Measurements from ENCODE around the gene RHOB.
A peak's percentile ranks its signal among the peaks of the same experiment; 100 is the strongest.

The RHOB gene

DNA sequence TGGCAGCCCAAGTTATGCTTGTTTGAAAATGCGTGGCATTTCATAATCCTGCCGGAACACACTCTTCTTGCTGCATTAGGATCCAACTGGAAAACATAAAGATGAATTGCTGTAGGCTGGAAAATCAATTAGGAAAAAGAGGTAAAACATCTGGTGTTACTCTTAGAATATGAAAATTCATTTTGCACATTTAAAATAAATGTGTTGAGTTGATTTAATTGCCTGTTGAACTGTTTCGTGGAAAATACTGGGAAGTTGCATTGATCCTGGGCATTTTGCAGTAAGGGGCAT is 4.1 kb downstream of the RHOB start:
- H3K27ac ChIP-seq = peak overlapping the region; percentile 68
- H3K4me3 ChIP-seq (ENCODE audit: low read depth, low read length) = no peak overlapping the region
- no peak for DNase-seq
- no peaks in the 10 kb centered on the region for H3K27me3 ChIP-seq (replicated peaks)
- in situ Hi-C loops (cut with HindIII; ENCODE audit: low pct_ligation_motif_present, low sequenced_read_pairs) = no loop called here
- H3K36me3 ChIP-seq (replicated peaks) = peaks cover 18% of the 10 kb centered on the region
- TF ChIP-seq, protein P1, sequence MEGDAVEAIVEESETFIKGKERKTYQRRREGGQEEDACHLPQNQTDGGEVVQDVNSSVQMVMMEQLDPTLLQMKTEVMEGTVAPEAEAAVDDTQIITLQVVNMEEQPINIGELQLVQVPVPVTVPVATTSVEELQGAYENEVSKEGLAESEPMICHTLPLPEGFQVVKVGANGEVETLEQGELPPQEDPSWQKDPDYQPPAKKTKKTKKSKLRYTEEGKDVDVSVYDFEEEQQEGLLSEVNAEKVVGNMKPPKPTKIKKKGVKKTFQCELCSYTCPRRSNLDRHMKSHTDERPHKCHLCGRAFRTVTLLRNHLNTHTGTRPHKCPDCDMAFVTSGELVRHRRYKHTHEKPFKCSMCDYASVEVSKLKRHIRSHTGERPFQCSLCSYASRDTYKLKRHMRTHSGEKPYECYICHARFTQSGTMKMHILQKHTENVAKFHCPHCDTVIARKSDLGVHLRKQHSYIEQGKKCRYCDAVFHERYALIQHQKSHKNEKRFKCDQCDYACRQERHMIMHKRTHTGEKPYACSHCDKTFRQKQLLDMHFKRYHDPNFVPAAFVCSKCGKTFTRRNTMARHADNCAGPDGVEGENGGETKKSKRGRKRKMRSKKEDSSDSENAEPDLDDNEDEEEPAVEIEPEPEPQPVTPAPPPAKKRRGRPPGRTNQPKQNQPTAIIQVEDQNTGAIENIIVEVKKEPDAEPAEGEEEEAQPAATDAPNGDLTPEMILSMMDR (IDR thresholded peaks at IDR 0.05; ENCODE audit: low read depth, low read length, missing control alignments) = no peak

DNA sequence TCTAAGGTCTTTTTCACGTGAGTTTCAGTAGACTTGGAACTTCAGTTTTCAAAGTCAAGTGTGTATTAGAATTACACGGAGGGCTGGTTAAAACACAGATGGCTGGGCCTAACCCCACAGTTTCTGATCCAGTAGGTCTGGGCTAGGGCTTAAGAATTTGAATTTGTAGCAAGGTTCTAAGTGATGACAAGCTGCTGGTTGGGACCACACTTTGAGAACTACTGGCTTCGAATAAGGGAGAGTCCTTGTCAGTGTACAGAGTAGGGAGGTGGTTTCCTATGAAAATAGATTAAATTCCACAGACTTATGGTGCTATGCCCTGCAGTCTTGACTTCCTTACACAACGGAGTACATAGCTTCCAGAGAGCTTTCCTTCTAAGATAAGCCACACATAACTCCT is 4.5 kb downstream of the RHOB start:
- Histone ChIP-seq H3K27ac (peak overlapping the region; percentile 68), H3K4me3 (ENCODE audit: low read depth, low read length) (no peak overlapping the region), H3K36me3 (replicated peaks) (peaks cover 18% of the 10 kb centered on the region), H3K27me3 (replicated peaks) (no peaks in the 10 kb centered on the region)
- in situ Hi-C loops (cut with HindIII; ENCODE audit: low pct_ligation_motif_present, low sequenced_read_pairs) = no loop called here
- peak; percentile 42 for DNase-seq
- TF ChIP-seq, protein P1 (IDR thresholded peaks at IDR 0.05; ENCODE audit: low read depth, low read length, missing control alignments) = no peak

DNA sequence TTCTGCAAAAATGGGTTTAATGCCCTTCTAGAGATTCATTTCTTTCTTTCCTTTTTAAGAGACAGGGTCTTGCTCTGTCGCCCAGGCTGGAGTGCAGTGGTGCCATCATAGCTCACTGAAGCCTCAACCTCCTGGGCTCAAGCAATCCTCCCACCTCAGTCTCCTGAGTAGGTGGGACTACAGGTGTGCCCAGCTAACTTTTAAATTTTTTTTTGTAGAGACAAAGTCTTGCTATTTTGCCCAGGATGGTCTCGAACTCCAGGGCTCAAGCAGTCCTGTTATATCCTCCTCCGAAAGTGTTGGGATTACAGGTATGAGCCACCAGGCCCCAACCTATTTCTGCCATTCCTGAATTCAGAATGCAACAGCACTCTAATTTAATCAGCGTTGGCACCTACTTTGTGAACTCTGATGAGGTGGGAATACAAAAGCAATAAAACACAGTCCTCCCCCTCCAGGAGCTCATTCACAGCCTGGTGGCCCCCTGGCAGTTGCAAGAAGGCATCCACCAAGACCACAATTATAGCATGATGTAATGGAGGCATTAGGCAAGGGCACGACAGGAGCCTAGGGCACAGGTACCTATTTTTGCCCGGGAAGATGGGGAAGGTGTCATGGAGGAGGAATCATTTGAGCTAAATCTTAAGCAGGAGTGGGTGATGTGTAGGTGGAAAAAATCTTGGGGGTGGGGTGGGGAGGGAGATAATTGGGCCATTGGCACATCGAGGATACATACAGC is 5.1 kb downstream of the RHOB start:
- in situ Hi-C loops (cut with HindIII; ENCODE audit: low pct_ligation_motif_present, low sequenced_read_pairs) = no loop called here

DNA sequence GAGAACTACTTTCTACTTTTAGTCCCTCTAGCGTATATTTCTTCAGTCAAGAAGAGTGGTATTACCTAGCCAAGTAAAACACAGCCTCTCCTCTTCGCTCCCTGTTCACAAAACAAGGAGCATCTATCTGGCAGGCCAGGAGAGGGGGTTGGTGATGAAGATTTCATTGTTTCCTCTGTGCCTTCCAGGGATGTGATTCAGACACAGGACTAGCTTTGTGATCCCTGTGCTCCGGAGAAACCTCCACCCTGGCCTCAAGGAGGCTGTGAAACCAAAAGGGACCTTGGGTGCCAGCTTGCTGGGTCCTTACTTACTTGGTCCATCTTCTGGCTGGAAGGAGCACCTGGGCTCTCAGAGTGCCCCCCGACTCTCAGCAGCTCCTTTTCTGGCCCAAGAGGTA is 5.7 kb downstream of the RHOB start:
- peak; percentile 47 for DNase-seq
- no peak overlapping the region for H3K27ac ChIP-seq
- H3K4me3 ChIP-seq (ENCODE audit: low read depth, low read length) = no peak overlapping the region
- H3K27me3 ChIP-seq (replicated peaks) = no peaks in the 10 kb centered on the region
- H3K36me3 ChIP-seq (replicated peaks) = peaks cover 12% of the 10 kb centered on the region
- TF ChIP-seq, protein P1 (IDR thresholded peaks at IDR 0.05; ENCODE audit: low read depth, low read length, missing control alignments) = peak; percentile 62
- in situ Hi-C loops (cut with HindIII; ENCODE audit: low pct_ligation_motif_present, low sequenced_read_pairs) = no loop called here

More for the DNA sequence above, 5.1 kb downstream of the RHOB start:
- Histone ChIP-seq H3K4me3 (ENCODE audit: low read depth, low read length) (no peak overlapping the region), H3K27ac (peak overlapping the region; percentile 68), H3K36me3 (replicated peaks) (peaks cover 18% of the 10 kb centered on the region), H3K27me3 (replicated peaks) (no peaks in the 10 kb centered on the region)
- TF ChIP-seq, protein P1 (IDR thresholded peaks at IDR 0.05; ENCODE audit: low read depth, low read length, missing control alignments) = no peak
- DNase-seq = no peak

DNA sequence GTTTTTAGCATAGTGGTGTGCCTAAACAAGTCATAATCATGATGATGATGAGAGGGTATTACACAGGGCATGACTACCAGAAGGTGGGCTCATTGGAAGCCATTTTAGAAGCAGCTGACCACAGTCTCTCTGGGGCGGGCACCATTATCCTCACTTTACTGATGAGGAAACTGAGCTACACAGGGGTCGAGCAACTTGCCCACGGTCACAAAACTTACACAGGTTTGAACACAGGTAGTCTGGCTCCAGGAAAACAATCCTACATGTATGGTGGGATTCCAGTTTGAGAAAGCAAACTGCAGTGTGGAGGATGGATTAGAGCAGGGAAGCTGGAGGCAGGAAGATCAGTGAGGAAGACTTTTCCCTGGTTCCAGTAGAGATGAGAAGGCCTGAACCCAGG is 6.2 kb downstream of the RHOB start:
- no peaks in the 10 kb centered on the region for H3K27me3 ChIP-seq (replicated peaks)
- peaks cover 7% of the 10 kb centered on the region for H3K36me3 ChIP-seq (replicated peaks)
- TF ChIP-seq, protein P1 (IDR thresholded peaks at IDR 0.05; ENCODE audit: low read depth, low read length, missing control alignments) = no peak
- H3K27ac ChIP-seq = no peak overlapping the region
- no peak overlapping the region for H3K4me3 ChIP-seq (ENCODE audit: low read depth, low read length)
- in situ Hi-C loops (cut with HindIII; ENCODE audit: low pct_ligation_motif_present, low sequenced_read_pairs) = no loop called here
- DNase-seq = no peak

All from brain microvascular endothelial cell (primary cell).